Activated CD8-positive, alpha-beta memory T cell treated with anti-CD3 and anti-CD28 coated beads, Interleukin-2, amount 10 ng/mL, durations not matched to agents 7 days and 5 days (primary cell): Measurements from ENCODE around the gene HRH2. TPM values are rescaled to one million over a fixed set of nuclear protein-coding genes. Genes with fewer than 3 reads are reported as not detected.
"Not testable (repeated sequence)": the region's sequence is repeated elsewhere in the genome, so short reads cannot be mapped to it uniquely, and the experiment has no call there.

Source experiments
- ATAC-seq: fragments of 150-1000 bp; cut with Tn5 transposase; one replicate; pipeline ENCODE4 v1.10.0; 2021; ENCODE audit warnings: moderate library complexity
- CTCF ChIA-PET: fragments of 350-600 bp; sonication (Branson Sonifier 250); formaldehyde crosslinking; loops from one replicate; lab custom pipeline; 2021; ENCODE audit warnings: antibody characterized with exemption; lab: Charles Lee
- DNase-seq: peaks from one replicate; pipeline ENCODE4 v3.0.0-alpha.2; 2020
- H3K27ac Mint-ChIP-seq: one replicate; pipeline ENCODE4 v1.8.0; 2021; ENCODE audit warnings: mild to moderate bottlenecking, mixed read lengths
- H3K27me3 Mint-ChIP-seq: one replicate; pipeline ENCODE4 v1.8.0; 2021; ENCODE audit warnings: mixed read lengths
- H3K36me3 Mint-ChIP-seq: one replicate; pipeline ENCODE4 v1.8.0; 2021; ENCODE audit warnings: mild to moderate bottlenecking, mixed read lengths
- H3K4me1 Mint-ChIP-seq: one replicate; pipeline ENCODE4 v1.8.0; 2021; ENCODE audit warnings: mixed read lengths
- H3K4me3 Mint-ChIP-seq: one replicate; pipeline ENCODE4 v1.8.0; 2021; ENCODE audit warnings: mild to moderate bottlenecking, moderate library complexity, mixed read lengths
- H3K9me3 Mint-ChIP-seq: one replicate; pipeline ENCODE4 v1.8.0; 2022; ENCODE audit warnings: low read depth, mixed read lengths
- total RNA-seq, 2 experiments: library from RNA; stranded (reverse); gene quantifications; one replicate each; pipeline ENCODE4 v1.2.3, GENCODE V29; 2021

The HRH2 gene
- total RNA-seq, 2 experiments from 2014 or later, result 6.8 to 21.4 TPM

DNA sequence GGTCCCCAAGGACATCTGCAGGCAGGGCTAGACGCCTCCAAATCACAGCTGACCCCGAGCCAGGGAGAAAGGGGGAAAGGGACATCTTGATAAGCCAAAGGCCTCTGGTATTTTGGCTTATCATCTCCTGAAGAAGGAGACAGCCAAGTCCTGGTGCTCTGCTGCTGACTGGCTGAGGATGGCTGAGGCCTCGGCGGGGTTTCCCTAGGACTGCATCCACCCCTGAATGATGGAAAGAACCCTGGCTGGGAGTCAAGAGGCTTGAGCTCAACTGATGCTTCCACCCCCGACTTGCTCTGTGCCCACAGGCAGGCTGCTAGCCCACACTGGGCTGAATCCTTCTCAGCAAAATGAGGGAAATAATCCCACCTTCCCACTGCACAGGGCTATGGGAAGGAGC, 30.9 kb upstream of the HRH2 start:
- Mint-ChIP-seq H3K4me3 (no peak overlapping the region), H3K36me3 (peaks cover 4% of the 10 kb centered on the region), H3K27ac (no peak overlapping the region), H3K4me1 (no peaks in the 10 kb centered on the region), H3K9me3 (peaks cover 9% of the 10 kb centered on the region), H3K27me3 (peaks cover 2% of the 10 kb centered on the region)
- ATAC-seq (no peak), DNase-seq (no peak)
- CTCF ChIA-PET, result no interaction called here

DNA sequence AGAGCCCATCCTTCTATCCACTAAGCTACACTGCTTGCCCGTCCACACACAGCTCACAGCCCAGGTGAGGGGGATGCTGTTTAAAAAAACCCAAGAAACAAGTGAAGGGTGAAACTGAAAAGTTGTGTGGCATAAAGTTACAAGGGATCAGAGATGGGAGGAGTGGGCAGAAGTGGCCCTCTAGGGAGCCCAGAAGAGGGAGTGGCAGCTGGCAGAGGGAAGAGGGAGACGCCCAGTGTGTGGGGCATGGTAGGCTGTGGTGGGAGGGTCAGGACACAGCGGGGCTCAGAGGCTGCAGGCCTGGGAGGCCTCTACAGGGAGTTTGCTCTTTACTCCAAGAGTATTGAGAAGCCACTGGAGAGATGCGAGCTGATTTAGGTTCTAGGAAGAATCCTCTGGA, 30.1 kb upstream of the HRH2 start:
- H3K27ac Mint-ChIP-seq, result no peak overlapping the region
- peaks cover 2% of the 10 kb centered on the region for H3K27me3 Mint-ChIP-seq
- peaks cover 4% of the 10 kb centered on the region for H3K36me3 Mint-ChIP-seq
- CTCF ChIA-PET, result interaction anchor here (1.1 kb wide), 1 partner anchor 10 kb away, joined by 3 read pairs; no protein-coding TSS in a partner anchor
- ATAC-seq, result no peak
- no peak overlapping the region for H3K4me3 Mint-ChIP-seq
- no peaks in the 10 kb centered on the region for H3K4me1 Mint-ChIP-seq
- H3K9me3 Mint-ChIP-seq, result peaks cover 9% of the 10 kb centered on the region
- no peak for DNase-seq

- no peak overlapping the region for H3K4me3 Mint-ChIP-seq
- CTCF ChIA-PET, result interaction anchor here (1.1 kb wide), 1 partner anchor 11 kb away, joined by 3 read pairs; no protein-coding TSS in a partner anchor
- no peaks in the 10 kb centered on the region for H3K4me1 Mint-ChIP-seq
- no peak for DNase-seq
- peaks cover 8% of the 10 kb centered on the region for H3K27me3 Mint-ChIP-seq
- H3K36me3 Mint-ChIP-seq, result peaks cover 4% of the 10 kb centered on the region
- peaks cover 9% of the 10 kb centered on the region for H3K9me3 Mint-ChIP-seq
- H3K27ac Mint-ChIP-seq, result no peak overlapping the region
- ATAC-seq, result no peak
Observed at GRCh38 chr5:175628668-175629067, 29.2 kb upstream of the HRH2 start.

GRCh38 chr5:175629261-175629660, 28.6 kb upstream of the HRH2 start:
- ATAC-seq (no peak), DNase-seq (no peak)
- H3K4me1 Mint-ChIP-seq, result no peaks in the 10 kb centered on the region
- H3K4me3 Mint-ChIP-seq, result no peak overlapping the region
- CTCF ChIA-PET, result no interaction called here
- peaks cover 11% of the 10 kb centered on the region for H3K27me3 Mint-ChIP-seq
- H3K36me3 Mint-ChIP-seq, result peaks cover 4% of the 10 kb centered on the region
- no peak overlapping the region for H3K27ac Mint-ChIP-seq
- peaks cover 9% of the 10 kb centered on the region for H3K9me3 Mint-ChIP-seq

DNA sequence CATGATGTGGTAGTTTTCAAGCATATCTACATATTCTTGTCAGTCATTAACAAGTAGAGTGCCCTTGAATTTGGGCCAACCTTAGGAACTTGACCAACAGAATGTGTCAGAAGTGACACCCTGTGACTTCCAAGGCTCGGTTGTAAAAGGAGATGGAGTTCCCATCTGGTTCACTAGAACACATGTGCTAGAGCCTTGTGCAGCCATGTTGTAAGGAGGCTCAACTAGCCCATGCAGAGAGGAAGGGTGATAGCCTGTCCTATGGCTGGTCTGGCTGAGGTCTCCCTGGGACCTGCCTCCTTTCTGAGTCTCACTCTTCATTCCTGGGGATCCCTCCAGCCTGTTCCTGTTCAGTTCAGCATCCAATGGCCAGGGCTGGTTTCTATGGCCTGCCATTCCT, 28.1 kb upstream of the HRH2 start:
- CTCF ChIA-PET, result no interaction called here

DNA sequence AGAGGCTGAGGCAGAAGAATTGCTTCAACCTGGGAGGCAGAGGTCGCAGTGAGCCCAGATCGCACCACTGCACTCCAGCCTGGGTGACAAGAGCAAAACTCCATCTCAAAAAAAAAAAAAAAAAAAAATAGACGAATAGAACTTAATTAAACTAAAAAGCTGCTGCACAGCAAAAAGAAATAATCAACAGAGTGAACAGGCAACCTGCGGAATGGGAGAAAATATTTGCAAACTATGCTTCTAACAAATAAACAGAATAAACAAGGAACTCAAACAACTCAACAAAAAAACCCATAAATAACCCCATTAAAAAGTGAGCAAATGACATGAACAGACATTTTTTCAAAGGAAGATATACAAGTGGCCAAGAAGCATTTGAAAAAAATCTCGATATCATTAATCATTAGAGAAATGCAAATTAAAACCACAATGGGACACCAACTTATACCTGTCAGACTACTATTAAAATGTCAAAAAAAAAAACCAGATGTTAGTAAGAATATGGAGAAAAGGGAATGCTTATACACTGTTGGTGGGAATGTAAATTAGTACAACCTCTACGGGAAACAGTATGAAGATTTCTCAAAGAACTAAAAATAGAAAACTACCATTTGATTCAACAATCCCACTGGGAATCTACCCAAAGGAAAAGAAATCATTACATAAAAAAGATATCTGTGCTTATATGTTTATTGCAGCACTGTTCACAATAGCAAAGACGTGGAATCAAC, 21.9 kb upstream of the HRH2 start:
- H3K4me3 Mint-ChIP-seq, result no peak overlapping the region
- H3K4me1 Mint-ChIP-seq, result peaks cover 6% of the 10 kb centered on the region
- no peak overlapping the region for H3K27ac Mint-ChIP-seq
- H3K36me3 Mint-ChIP-seq, result no peaks in the 10 kb centered on the region
- H3K9me3 Mint-ChIP-seq, result no peaks in the 10 kb centered on the region
- CTCF ChIA-PET, result no interaction called here
- DNase-seq, result no peak
- no peak for ATAC-seq
- H3K27me3 Mint-ChIP-seq, result peaks cover 28% of the 10 kb centered on the region

More for the DNA sequence above, 28.1 kb upstream of the HRH2 start:
- ATAC-seq (no peak), DNase-seq (no peak)
- Mint-ChIP-seq H3K27ac (no peak overlapping the region), H3K4me1 (no peaks in the 10 kb centered on the region), H3K27me3 (peaks cover 11% of the 10 kb centered on the region), H3K4me3 (no peak overlapping the region), H3K9me3 (peaks cover 9% of the 10 kb centered on the region), H3K36me3 (peaks cover 4% of the 10 kb centered on the region)

DNA sequence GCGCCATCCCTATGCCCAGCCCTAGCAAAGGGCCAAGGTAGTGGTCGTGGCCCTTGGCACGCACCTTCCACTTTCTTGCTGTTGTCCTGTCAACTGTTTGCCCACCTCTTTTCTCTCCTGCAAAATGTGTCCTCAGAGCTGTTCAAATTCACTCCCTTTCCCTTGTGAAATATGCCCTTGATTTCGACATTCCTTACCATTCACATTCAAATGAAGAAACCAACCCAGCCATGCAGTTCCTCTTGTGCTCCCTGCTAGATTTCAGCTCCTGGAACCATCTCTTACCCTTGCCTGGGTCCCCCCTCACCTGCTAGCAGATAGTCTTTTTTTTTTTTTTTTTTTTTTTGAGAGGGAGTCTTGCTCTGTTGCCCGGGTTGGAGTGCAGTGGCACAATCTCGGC, 19.6 kb upstream of the HRH2 start:
- peaks cover 38% of the 10 kb centered on the region for H3K27me3 Mint-ChIP-seq
- peaks cover 6% of the 10 kb centered on the region for H3K4me1 Mint-ChIP-seq
- CTCF ChIA-PET, result interaction anchor here (1.0 kb wide), 1 partner anchor 24 kb away, joined by 3 read pairs; no protein-coding TSS in a partner anchor

DNA sequence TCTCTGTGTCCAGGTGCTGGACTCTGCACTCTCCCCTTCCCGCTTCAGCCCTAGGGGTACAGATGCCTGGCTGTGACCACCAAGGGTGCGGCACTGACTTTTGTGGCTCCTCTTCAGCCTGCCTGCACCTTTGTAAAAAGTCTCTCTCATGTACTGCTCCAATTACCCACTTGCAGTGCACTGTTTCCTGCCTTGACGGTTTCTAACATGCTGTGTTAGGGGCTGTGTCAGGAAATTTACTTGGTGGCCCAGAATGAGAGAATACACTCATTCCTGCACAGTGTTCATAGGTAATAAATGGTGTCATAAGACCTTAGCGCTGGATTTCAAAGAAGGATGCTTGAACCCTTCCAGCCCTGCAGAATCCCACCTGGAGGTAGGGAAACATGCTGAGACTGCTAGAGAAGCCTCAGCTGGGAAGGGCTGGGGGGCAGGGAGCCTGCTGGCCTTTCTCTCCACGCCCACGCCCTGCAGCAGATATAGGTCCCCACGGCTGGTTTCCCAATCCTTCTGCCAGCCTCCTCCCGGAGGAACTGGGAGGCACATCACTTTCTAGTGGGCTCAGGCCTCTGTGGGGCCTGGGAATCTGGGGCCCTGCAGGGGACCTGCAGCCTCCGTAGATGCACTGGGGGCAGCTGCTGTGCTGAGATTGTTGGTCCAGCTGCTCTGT, 17.6 kb upstream of the HRH2 start:
- CTCF ChIA-PET, result interaction anchor here (1.8 kb wide), 1 partner anchor 106 kb away, joined by 5 read pairs; no protein-coding TSS in a partner anchor
- Mint-ChIP-seq H3K4me3 (no peak overlapping the region), H3K36me3 (no peaks in the 10 kb centered on the region), H3K27me3 (peaks cover 39% of the 10 kb centered on the region), H3K27ac (no peak overlapping the region), H3K4me1 (peaks cover 6% of the 10 kb centered on the region), H3K9me3 (no peaks in the 10 kb centered on the region)
- DNase-seq, result no peak
- ATAC-seq, result no peak

More for the DNA sequence above, 19.6 kb upstream of the HRH2 start:
- Mint-ChIP-seq H3K4me3 (no peak overlapping the region), H3K27ac (no peak overlapping the region), H3K9me3 (no peaks in the 10 kb centered on the region), H3K36me3 (no peaks in the 10 kb centered on the region)
- DNase-seq (no peak), ATAC-seq (no peak)

DNA sequence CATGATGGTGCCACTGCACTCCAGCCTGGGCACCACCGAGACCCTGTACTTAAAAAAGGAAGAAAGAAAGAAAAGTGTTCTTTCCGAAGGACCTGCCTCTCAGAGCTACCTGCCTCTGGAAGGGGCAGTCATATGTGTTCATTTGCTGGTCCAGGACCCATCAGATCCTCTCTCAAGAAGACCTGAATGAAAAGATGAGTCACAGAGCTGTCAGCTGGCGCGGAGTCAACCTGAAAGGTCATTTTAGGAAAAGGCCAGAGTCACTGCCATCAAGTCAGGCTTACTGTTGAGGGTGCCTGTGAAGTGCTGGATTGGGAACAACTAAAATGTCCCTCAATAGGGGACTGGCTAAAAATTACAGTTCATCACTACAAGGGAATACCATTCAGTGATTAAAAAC, 14.9 kb upstream of the HRH2 start:
- H3K27ac Mint-ChIP-seq, result no peak overlapping the region
- H3K36me3 Mint-ChIP-seq, result peaks cover 4% of the 10 kb centered on the region
- peaks cover 34% of the 10 kb centered on the region for H3K27me3 Mint-ChIP-seq
- no peak for DNase-seq
- peaks cover 5% of the 10 kb centered on the region for H3K9me3 Mint-ChIP-seq
- peaks cover 6% of the 10 kb centered on the region for H3K4me1 Mint-ChIP-seq
- CTCF ChIA-PET, result no interaction called here
- no peak for ATAC-seq
- H3K4me3 Mint-ChIP-seq, result no peak overlapping the region

DNA sequence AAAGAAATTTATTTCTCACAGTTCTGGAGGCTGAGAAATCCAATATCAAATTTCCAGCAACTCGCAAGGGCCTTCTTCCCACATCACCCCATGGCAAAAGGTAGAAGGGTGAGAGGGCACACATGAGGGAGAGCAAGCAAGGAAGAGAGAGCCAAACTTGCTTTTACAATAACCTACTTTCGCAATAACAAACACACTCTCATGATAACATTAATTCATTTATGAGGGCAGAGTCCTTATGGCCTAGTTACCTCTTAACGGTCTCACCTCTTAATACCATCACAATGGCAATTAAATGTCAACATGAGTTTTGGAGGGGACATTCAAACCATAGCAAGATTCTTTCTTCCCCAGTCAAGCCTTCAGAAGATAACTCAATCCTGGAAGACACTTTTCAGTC, 11.6 kb upstream of the HRH2 start:
- Mint-ChIP-seq H3K36me3 (peaks cover 26% of the 10 kb centered on the region), H3K4me3 (no peak overlapping the region), H3K27me3 (peaks cover 47% of the 10 kb centered on the region), H3K27ac (no peak overlapping the region), H3K4me1 (peaks cover 2% of the 10 kb centered on the region), H3K9me3 (peaks cover 23% of the 10 kb centered on the region)
- no peak for ATAC-seq
- no peak for DNase-seq
- CTCF ChIA-PET, result interaction anchor here (0.6 to 1.6 kb wide), 2 partner anchors 13 to 112 kb away, joined by 3 read pairs; no protein-coding TSS in a partner anchor

DNA sequence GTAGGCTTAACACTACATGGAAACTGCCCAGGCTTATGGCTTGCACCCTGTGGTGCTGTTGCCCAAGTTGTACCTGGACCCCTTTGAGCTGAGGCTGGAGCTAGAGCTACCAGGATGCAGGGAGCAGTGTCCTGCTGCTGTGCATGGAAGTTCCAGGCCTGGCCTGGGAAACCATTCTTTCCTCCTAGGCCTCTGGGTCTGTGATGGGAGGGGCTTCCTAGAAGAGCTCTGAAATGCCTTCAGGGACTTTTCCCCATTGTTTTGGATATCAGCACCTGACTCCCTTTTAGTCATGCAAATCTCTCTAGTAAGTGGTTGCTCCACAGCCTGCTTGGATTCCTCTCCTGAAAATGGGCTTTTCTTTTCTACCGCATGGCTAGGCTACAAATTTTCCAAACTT, 7.9 kb upstream of the HRH2 start:
- DNase-seq, result no peak
- peaks cover 54% of the 10 kb centered on the region for H3K36me3 Mint-ChIP-seq
- H3K27ac Mint-ChIP-seq, result no peak overlapping the region
- peaks cover 46% of the 10 kb centered on the region for H3K27me3 Mint-ChIP-seq
- ATAC-seq, result no peak
- peaks cover 42% of the 10 kb centered on the region for H3K9me3 Mint-ChIP-seq
- CTCF ChIA-PET, result interaction anchor here (1.4 kb wide), 1 partner anchor 116 kb away, joined by 5 read pairs; no protein-coding TSS in a partner anchor
- no peak overlapping the region for H3K4me3 Mint-ChIP-seq
- peaks cover 40% of the 10 kb centered on the region for H3K4me1 Mint-ChIP-seq

- Mint-ChIP-seq H3K36me3 (peaks cover 58% of the 10 kb centered on the region), H3K27me3 (peaks cover 46% of the 10 kb centered on the region), H3K4me1 (peaks cover 46% of the 10 kb centered on the region), H3K9me3 (peaks cover 44% of the 10 kb centered on the region)
- not testable (repeated sequence) for DNase-seq, H3K4me3 Mint-ChIP-seq, ATAC-seq, H3K27ac Mint-ChIP-seq
- CTCF ChIA-PET, result interaction anchor here (1.4 kb wide), 1 partner anchor 117 kb away, joined by 5 read pairs; no protein-coding TSS in a partner anchor
Observed at GRCh38 chr5:175650430-175651205, 7.3 kb upstream of the HRH2 start.
